ENCODE results near the gene CTNND2. TPM values are rescaled to one million over a fixed set of nuclear protein-coding genes. Genes with fewer than 3 reads are reported as not detected.

The CTNND2 gene
- total and polyA plus RNA-seq, 8 donors: 9.2 to 62.8 (median 43.7) TPM

DNA sequence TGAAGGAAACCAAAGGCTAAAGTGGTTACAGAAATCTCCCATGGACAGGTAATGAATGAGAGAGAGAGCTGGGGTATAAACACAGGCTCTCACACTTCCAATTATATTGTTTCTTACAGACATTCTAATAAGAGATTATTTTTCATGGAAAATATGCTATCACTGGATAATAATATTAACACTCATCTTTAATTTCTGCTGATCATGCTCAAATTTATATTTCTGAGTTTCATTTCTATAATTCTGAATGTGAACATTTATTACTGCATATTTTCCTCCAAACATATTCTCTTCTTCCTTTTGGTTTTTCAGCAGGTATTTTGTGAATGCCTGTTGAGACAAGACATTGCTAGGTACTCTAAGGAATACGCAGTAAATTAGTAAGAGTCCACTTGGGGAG is 733.0 kb downstream of the CTNND2 start:
- ATAC-seq: no peak
- 94 to 98% methylated on average over 1 of the region's 1 CpG for WGBS, 2 donors

DNA sequence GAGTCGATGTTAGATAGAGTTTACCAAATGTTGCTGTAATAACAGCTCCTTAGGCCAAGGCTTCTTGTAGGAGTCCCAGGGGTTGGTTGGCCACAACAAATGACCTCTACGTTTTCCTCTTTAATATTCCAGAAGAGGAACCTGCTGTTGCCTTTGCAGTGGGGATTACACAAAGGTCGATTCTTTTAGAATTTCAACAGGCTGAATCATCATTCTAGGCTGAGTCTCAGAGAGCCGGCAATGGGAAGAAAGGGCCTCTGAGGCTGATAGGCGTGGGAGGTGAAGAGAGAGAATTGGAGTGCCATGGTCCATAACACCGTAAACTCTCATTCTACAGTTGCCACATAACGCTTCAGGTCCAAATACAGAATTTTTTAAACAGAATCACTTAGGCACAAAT is 737.3 kb downstream of the CTNND2 start:
- FAIRE-seq: no peak

More for the DNA sequence above, 733.0 kb downstream of the CTNND2 start:
- Histone ChIP-seq H3K4me3 (no peak overlapping the region), H3K36me3 (no peaks in the 10 kb centered on the region), H3K27me3 (no peaks in the 10 kb centered on the region), H3K9me3 (no peaks in the 10 kb centered on the region), H3K27ac (no peak overlapping the region), H3K4me1 (no peaks in the 10 kb centered on the region)
- TF ChIP-seq, protein P1, sequence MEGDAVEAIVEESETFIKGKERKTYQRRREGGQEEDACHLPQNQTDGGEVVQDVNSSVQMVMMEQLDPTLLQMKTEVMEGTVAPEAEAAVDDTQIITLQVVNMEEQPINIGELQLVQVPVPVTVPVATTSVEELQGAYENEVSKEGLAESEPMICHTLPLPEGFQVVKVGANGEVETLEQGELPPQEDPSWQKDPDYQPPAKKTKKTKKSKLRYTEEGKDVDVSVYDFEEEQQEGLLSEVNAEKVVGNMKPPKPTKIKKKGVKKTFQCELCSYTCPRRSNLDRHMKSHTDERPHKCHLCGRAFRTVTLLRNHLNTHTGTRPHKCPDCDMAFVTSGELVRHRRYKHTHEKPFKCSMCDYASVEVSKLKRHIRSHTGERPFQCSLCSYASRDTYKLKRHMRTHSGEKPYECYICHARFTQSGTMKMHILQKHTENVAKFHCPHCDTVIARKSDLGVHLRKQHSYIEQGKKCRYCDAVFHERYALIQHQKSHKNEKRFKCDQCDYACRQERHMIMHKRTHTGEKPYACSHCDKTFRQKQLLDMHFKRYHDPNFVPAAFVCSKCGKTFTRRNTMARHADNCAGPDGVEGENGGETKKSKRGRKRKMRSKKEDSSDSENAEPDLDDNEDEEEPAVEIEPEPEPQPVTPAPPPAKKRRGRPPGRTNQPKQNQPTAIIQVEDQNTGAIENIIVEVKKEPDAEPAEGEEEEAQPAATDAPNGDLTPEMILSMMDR (IDR thresholded peaks at IDR 0.05): no peak
- intact Hi-C loops (cut with DNase I): no loop called here
- FAIRE-seq (no peak), DNase-seq (no peak)

DNA sequence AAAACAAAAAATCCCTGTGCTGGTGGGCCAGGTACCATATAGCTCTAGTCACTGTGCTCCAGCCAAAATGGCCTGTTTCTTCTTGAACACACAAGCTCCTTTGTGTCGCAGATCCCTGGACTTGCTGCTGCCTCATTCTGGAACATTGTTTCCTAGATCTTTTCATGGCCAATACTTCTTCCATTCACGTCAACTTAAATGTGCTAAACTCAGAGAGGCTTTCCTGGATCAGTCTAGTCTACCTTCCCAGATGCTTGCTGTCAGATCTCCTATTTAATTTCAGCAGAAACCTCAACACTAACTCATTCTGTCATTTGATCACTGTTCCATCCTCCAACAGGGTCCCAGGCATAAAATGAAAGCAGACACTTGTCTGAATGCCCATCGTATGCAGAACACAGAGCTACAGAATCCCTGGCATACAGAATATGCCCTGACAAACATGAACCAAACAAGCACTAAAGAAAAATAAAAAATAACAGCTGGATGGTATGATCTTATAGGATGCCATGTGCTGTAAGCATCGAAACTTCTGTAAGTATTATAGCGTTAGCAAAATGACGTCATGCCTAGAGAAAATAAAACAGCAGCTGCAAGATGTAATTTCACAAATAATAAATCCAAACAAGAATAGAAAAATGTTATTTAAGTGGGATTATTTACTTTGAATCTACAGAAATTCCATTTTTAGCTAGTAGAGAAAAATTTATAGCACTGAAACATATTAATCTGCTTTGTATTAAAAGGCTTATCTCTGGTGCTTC is 739.5 kb downstream of the CTNND2 start:
- TF ChIP-seq, protein P1 (IDR thresholded peaks at IDR 0.05): no peak

More for the DNA sequence above, 737.3 kb downstream of the CTNND2 start:
- TF ChIP-seq, protein P1 (IDR thresholded peaks at IDR 0.05): no peak
- WGBS, 2 donors: 90% methylated on average over 7 of the region's 7 CpGs
- no peaks in the 10 kb centered on the region for H3K4me1 ChIP-seq
- no peaks in the 10 kb centered on the region for H3K27me3 ChIP-seq
- intact Hi-C loops (cut with DNase I): no loop called here
- no peaks in the 10 kb centered on the region for H3K9me3 ChIP-seq
- H3K4me3 ChIP-seq: no peak overlapping the region
- ATAC-seq: no peak
- no peak for DNase-seq
- H3K27ac ChIP-seq: no peak overlapping the region
- no peaks in the 10 kb centered on the region for H3K36me3 ChIP-seq

DNA sequence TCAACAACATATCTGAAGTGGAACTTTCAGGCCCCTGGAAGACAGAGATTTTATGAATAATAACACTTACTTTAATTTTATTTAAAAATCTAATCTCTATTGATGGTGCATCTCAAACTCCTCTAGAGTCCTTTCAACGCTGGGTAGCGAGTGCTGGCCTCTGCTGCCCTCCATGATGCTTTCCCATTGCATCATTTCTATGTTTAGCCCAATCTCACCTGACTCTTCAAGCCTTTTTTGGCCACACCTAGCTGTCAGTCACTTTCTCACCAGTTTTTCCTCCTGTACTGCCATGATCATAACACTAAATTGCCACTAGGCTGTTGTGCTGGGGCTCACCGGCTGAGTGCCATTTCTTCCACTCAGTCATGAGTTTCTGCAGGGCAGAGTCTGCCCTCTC is 747.1 kb downstream of the CTNND2 start:
- DNase-seq (no peak), FAIRE-seq (no peak), ATAC-seq (no peak)
- intact Hi-C loops (cut with DNase I): no loop called here
- TF ChIP-seq, protein P1 (IDR thresholded peaks at IDR 0.05): no peak
- H3K9me3 ChIP-seq: no peaks in the 10 kb centered on the region
- H3K27me3 ChIP-seq: no peaks in the 10 kb centered on the region
- H3K4me3 ChIP-seq: no peak overlapping the region
- no peaks in the 10 kb centered on the region for H3K36me3 ChIP-seq
- H3K4me1 ChIP-seq: no peaks in the 10 kb centered on the region
- no peak overlapping the region for H3K27ac ChIP-seq
- 96 to 98% methylated on average over 3 of the region's 3 CpGs for WGBS, 2 donors

More for the DNA sequence above, 739.5 kb downstream of the CTNND2 start:
- DNase-seq (no peak), FAIRE-seq (no peak), ATAC-seq (no peak)
- Histone ChIP-seq H3K4me3 (no peak overlapping the region), H3K27ac (no peak overlapping the region), H3K36me3 (no peaks in the 10 kb centered on the region), H3K27me3 (no peaks in the 10 kb centered on the region), H3K9me3 (no peaks in the 10 kb centered on the region), H3K4me1 (no peaks in the 10 kb centered on the region)
- WGBS, 2 donors: 94 to 98% methylated on average over 6 of the region's 6 CpGs
- intact Hi-C loops (cut with DNase I): no loop called here

DNA sequence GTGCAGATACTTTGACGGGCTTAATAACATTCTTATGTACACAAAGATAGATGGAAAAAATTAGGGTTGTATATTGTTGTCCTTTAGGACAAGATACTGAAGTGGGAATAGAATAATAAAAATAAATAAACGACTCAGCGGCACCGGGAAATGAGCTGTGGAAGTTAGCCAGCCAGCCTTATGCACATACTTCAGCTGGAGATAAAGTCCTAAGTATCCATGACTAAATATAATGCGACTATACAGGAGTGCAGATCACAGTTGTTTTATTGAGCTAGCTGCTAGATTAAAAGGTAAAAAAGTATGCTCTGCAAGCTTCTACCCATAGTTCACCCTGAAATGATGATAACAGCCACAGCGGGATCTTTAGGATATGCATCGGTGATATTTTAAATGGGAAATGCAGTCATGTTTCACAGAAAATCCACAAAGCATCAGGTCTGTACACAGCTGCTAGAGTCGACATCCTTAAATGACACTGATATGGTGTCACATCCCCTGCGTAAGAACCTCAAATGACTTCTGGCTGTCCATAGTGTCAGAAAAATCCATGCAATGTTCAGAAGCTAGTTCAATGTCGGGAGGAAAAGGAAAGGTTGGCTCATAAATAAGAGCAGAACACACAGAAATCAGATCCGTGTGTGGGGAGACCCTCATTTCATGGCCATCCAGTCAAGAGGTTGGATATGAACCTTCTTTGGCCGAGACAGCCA is 750.4 kb downstream of the CTNND2 start:
- TF ChIP-seq, protein P1 (IDR thresholded peaks at IDR 0.05): no peak
- intact Hi-C loops (cut with DNase I): no loop called here
- Histone ChIP-seq H3K36me3 (no peaks in the 10 kb centered on the region), H3K4me1 (no peaks in the 10 kb centered on the region), H3K9me3 (no peaks in the 10 kb centered on the region), H3K4me3 (no peak overlapping the region), H3K27ac (no peak overlapping the region), H3K27me3 (no peaks in the 10 kb centered on the region)
- ATAC-seq (no peak), FAIRE-seq (no peak), DNase-seq (no peak)
- 78 to 83% methylated on average over 12 of the region's 12 CpGs for WGBS, 2 donors
